Neural cell (in vitro differentiated cells): ENCODE results near the gene HMCN2. TPM values are rescaled to one million over a fixed set of nuclear protein-coding genes. Genes with fewer than 3 reads are reported as not detected.

Source experiments
- H2AFZ ChIP-seq: fragments of 200-600, 300-800 bp; sonication (generic), shearing (Covaris generic); 2 replicates; pipeline ENCODE4 v1.6.0; 2014; ENCODE audit warnings: low read depth, mild to moderate bottlenecking, antibody characterized with exemption, low read length, moderate library complexity
- H3F3A ChIP-seq: fragments of 200-600 bp; shearing (Covaris generic); 2 replicates; pipeline ENCODE4 v1.6.1; 2016; ENCODE audit warnings: mild to moderate bottlenecking, moderate library complexity, mixed read lengths, antibody characterized with exemption, low read length; ENCODE audit not compliant: insufficient read depth, poor library complexity, severe bottlenecking
- H3K27ac ChIP-seq: fragments of 200-600, 300-800 bp; sonication (generic), shearing (Covaris generic); 2 replicates; pipeline ENCODE4 v1.5.1; 2014; ENCODE audit warnings: mild to moderate bottlenecking, low read length, moderate library complexity
- H3K27me3 ChIP-seq: fragments of 300-800, 200-600 bp; sonication (generic), shearing (Covaris generic); 2 replicates; pipeline ENCODE4 v1.6.0; 2014; ENCODE audit warnings: mild to moderate bottlenecking, low read depth, low read length, moderate library complexity; ENCODE audit not compliant: insufficient read depth
- H3K36me3 ChIP-seq: fragments of 300-800, 200-600 bp; sonication (generic), shearing (Covaris generic); 2 replicates; pipeline ENCODE4 v1.5.1; 2014; ENCODE audit warnings: mild to moderate bottlenecking, antibody characterized with exemption, low read length, moderate library complexity; ENCODE audit not compliant: insufficient read depth
- H3K4me2 ChIP-seq: fragments of 300-800, 200-600 bp; sonication (generic), shearing (Covaris generic); 2 replicates; pipeline ENCODE4 v1.6.0; 2014; ENCODE audit warnings: mild to moderate bottlenecking, low read length
- H3K4me3 ChIP-seq: fragments of 300-800, 200-600 bp; sonication (generic), shearing (Covaris generic); 2 replicates; pipeline ENCODE4 v1.5.1; 2014; ENCODE audit warnings: mild to moderate bottlenecking, low read length, moderate library complexity
- H3K79me2 ChIP-seq: fragments of 200-600 bp; shearing (Covaris generic); replicated peaks from 2 replicates; pipeline ENCODE4 v1.6.0; 2014; ENCODE audit warnings: mild to moderate bottlenecking, low read length, moderate library complexity; ENCODE audit not compliant: insufficient read depth
- H3K9ac ChIP-seq: fragments of 300-800, 200-600 bp; sonication (generic), shearing (Covaris generic); 2 replicates; pipeline ENCODE4 v1.6.1; 2016; ENCODE audit warnings: mild to moderate bottlenecking, low read length, mixed read lengths
- H3K9me2 ChIP-seq: fragments of 200-600 bp; shearing (Covaris generic); 2 replicates; pipeline ENCODE4 v1.6.1; 2016; ENCODE audit warnings: mild to moderate bottlenecking, low read length, mixed read lengths; ENCODE audit not compliant: insufficient read depth
- H3K9me3 ChIP-seq: fragments of 200-600, 300-800 bp; sonication (generic), shearing (Covaris generic); 2 replicates; pipeline ENCODE4 v1.6.1; 2016; ENCODE audit warnings: mild to moderate bottlenecking, mixed run types, low read length, moderate library complexity, mixed read lengths
- H4K20me1 ChIP-seq: fragments of 200-600 bp; shearing (Covaris generic); 2 replicates; pipeline ENCODE4 v1.6.1; 2016; ENCODE audit warnings: mild to moderate bottlenecking, mixed run types; ENCODE audit not compliant: insufficient read depth
- EP300 ChIP-seq: fragments of 450-650 bp; conservative IDR thresholded peaks from 2 replicates; pipeline ENCODE4 v1.6.1; 2014; ENCODE audit warnings: antibody characterized with exemption, mild to moderate bottlenecking, moderate library complexity; ENCODE audit not compliant: poor library complexity, severe bottlenecking
- EZH2 ChIP-seq: fragments of 200-600, 300-800 bp; shearing (Covaris generic), sonication (generic); IDR thresholded peaks from 2 replicates; pipeline ENCODE4 v1.6.1; 2014; ENCODE audit warnings: antibody characterized with exemption, low read length, borderline replicate concordance, mild to moderate bottlenecking; ENCODE audit not compliant: insufficient read depth, poor library complexity, severe bottlenecking
- MXI1 ChIP-seq: fragments of 450-650 bp; conservative IDR thresholded peaks from 2 replicates; pipeline ENCODE4 v1.6.1; 2014; ENCODE audit warnings: antibody characterized with exemption, mild to moderate bottlenecking; ENCODE audit not compliant: poor library complexity, severe bottlenecking
- POLR2AphosphoS5 ChIP-seq: IDR thresholded peaks from 2 replicates; pipeline ENCODE4 v1.6.1; 2012
- RAD21 ChIP-seq: fragments of 450-650 bp; conservative IDR thresholded peaks from 2 replicates; pipeline ENCODE4 v1.6.1; 2014; ENCODE audit warnings: antibody characterized with exemption, mild to moderate bottlenecking, moderate library complexity
- SMC3 ChIP-seq: fragments of 450-650 bp; conservative IDR thresholded peaks from 2 replicates; pipeline ENCODE4 v1.6.1; 2014; ENCODE audit warnings: antibody characterized with exemption, mild to moderate bottlenecking, moderate library complexity; ENCODE audit not compliant: poor library complexity
- TAF1 ChIP-seq: IDR thresholded peaks from 2 replicates; pipeline ENCODE4 v1.6.1; 2012; ENCODE audit warnings: low read depth
- polyA plus RNA-seq: library from polyadenylated mRNA; depleted of rRNA; stranded (reverse); fragments of >200 nt; gene quantifications from 2 replicates; pipeline ENCODE4 v1.2.3, GENCODE V29; 2014
- TF ChIP-seq, protein P1 (sequence below): fragments of 450-650 bp; IDR thresholded peaks from 2 replicates; pipeline ENCODE4 v1.5.1; 2014; ENCODE audit warnings: antibody characterized with exemption, mild to moderate bottlenecking, moderate library complexity; ENCODE audit not compliant: poor library complexity, severe bottlenecking
- TF ChIP-seq, protein P2 (sequence below): IDR thresholded peaks from 2 replicates; pipeline ENCODE4 v1.6.1; 2012; ENCODE audit warnings: borderline replicate concordance

The HMCN2 gene
- polyA plus RNA-seq, 1 donor from 2014 or later: 1.7 TPM

DNA sequence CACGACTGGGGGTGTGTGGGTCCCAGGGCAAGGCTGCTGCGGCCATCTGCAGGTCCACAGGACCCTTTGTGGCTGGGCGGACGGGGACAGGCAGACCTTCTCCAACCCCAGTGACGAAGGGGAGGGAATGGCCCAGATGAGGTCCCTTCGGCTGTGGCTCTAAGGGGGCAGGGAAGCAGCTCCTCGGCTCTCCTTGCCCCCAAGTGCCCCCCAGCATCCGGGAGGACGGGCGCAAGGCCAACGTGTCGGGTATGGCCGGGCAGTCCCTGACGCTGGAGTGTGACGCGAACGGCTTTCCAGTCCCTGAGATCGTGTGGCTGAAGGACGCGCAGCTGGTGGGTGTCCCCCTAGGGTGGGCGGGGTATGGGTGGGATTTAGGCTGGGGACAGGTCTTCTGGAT, 82.8 kb downstream of the HMCN2 start:
- Histone ChIP-seq H3K9me3 (no peaks in the 10 kb centered on the region), H4K20me1 (no peaks in the 10 kb centered on the region)
- TF ChIP-seq MXI1 (no peak), SMC3 (no peak), TAF1 (no peak), POLR2AphosphoS5 (no peak), RAD21 (no peak), EP300 (no peak), EZH2 (no peak)
- TF ChIP-seq, protein P1, sequence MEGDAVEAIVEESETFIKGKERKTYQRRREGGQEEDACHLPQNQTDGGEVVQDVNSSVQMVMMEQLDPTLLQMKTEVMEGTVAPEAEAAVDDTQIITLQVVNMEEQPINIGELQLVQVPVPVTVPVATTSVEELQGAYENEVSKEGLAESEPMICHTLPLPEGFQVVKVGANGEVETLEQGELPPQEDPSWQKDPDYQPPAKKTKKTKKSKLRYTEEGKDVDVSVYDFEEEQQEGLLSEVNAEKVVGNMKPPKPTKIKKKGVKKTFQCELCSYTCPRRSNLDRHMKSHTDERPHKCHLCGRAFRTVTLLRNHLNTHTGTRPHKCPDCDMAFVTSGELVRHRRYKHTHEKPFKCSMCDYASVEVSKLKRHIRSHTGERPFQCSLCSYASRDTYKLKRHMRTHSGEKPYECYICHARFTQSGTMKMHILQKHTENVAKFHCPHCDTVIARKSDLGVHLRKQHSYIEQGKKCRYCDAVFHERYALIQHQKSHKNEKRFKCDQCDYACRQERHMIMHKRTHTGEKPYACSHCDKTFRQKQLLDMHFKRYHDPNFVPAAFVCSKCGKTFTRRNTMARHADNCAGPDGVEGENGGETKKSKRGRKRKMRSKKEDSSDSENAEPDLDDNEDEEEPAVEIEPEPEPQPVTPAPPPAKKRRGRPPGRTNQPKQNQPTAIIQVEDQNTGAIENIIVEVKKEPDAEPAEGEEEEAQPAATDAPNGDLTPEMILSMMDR: no peak
- TF ChIP-seq, protein P2, sequence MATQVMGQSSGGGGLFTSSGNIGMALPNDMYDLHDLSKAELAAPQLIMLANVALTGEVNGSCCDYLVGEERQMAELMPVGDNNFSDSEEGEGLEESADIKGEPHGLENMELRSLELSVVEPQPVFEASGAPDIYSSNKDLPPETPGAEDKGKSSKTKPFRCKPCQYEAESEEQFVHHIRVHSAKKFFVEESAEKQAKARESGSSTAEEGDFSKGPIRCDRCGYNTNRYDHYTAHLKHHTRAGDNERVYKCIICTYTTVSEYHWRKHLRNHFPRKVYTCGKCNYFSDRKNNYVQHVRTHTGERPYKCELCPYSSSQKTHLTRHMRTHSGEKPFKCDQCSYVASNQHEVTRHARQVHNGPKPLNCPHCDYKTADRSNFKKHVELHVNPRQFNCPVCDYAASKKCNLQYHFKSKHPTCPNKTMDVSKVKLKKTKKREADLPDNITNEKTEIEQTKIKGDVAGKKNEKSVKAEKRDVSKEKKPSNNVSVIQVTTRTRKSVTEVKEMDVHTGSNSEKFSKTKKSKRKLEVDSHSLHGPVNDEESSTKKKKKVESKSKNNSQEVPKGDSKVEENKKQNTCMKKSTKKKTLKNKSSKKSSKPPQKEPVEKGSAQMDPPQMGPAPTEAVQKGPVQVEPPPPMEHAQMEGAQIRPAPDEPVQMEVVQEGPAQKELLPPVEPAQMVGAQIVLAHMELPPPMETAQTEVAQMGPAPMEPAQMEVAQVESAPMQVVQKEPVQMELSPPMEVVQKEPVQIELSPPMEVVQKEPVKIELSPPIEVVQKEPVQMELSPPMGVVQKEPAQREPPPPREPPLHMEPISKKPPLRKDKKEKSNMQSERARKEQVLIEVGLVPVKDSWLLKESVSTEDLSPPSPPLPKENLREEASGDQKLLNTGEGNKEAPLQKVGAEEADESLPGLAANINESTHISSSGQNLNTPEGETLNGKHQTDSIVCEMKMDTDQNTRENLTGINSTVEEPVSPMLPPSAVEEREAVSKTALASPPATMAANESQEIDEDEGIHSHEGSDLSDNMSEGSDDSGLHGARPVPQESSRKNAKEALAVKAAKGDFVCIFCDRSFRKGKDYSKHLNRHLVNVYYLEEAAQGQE: no peak

DNA sequence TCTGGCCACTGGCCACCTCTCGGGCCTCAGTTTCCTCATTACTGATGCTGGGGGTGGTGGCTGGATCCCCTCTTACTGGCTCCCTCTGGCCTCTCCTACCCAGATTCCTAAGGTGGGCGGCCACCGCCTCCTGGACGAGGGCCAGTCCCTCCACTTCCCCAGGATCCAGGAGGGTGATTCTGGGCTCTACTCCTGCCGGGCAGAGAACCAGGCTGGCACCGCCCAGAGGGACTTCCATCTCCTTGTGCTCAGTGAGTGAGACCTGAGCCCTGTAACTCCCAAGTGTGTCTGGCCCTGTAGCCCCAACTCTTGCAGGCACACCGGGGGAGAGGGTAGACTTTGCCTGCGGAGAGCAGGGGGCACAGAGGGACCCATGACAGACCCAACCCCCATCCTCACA, 83.3 kb downstream of the HMCN2 start:
- Histone ChIP-seq H2AFZ (no peak overlapping the region), H3K4me2 (no peak overlapping the region), H3K36me3 (no peaks in the 10 kb centered on the region), H4K20me1 (no peaks in the 10 kb centered on the region), H3K9ac (no peak overlapping the region), H3K27me3 (no peaks in the 10 kb centered on the region), H3F3A (no peaks in the 10 kb centered on the region), H3K9me2 (no peaks in the 10 kb centered on the region), H3K79me2 (no peaks in the 10 kb centered on the region), H3K4me3 (no peak overlapping the region), H3K9me3 (no peaks in the 10 kb centered on the region), H3K27ac (no peak overlapping the region)
- TF ChIP-seq, protein P2: no peak
- TF ChIP-seq EP300 (no peak), TAF1 (no peak), MXI1 (no peak), RAD21 (no peak)
- TF ChIP-seq, protein P1: no peak

More for the DNA sequence above, 82.8 kb downstream of the HMCN2 start:
- Histone ChIP-seq H3K27ac (no peak overlapping the region), H3K36me3 (no peaks in the 10 kb centered on the region), H3K27me3 (no peaks in the 10 kb centered on the region), H3K79me2 (no peaks in the 10 kb centered on the region), H3K9ac (no peak overlapping the region), H3K4me3 (no peak overlapping the region), H3K9me2 (no peaks in the 10 kb centered on the region), H3F3A (no peaks in the 10 kb centered on the region), H3K4me2 (no peak overlapping the region), H2AFZ (no peak overlapping the region)
